Measurements from ENCODE around the gene CADM1.
A peak's percentile ranks its signal among the peaks of the same experiment; 100 is the strongest.

Gene CADM1

GRCh38 chr11:115325523-115325922 lies 178.7 kb downstream of the CADM1 start:
- TF ChIP-seq CTCF (IDR thresholded peaks at IDR 0.05) = no peak
- no peaks in the 10 kb centered on the region for H3K36me3 ChIP-seq
- H3K4me1 ChIP-seq (ENCODE audit: control insufficient read depth in 1 of 2, insufficient read depth in 1 of 2, low read depth in 1 of 2, low read length in 1 of 2) = no peaks in the 10 kb centered on the region
- H3K9me3 ChIP-seq = no peaks in the 10 kb centered on the region
- no peaks in the 10 kb centered on the region for H3K27me3 ChIP-seq
- no peak overlapping the region for H3K4me3 ChIP-seq (ENCODE audit: low read depth in 1 of 2, low read length in 1 of 2)
- H3K27ac ChIP-seq = no peak overlapping the region

- no peaks in the 10 kb centered on the region for H3K9me3 ChIP-seq
- no peak overlapping the region for H3K4me3 ChIP-seq (ENCODE audit: low read depth in 1 of 2, low read length in 1 of 2)
- no peaks in the 10 kb centered on the region for H3K27me3 ChIP-seq
- no peaks in the 10 kb centered on the region for H3K36me3 ChIP-seq
- no peak overlapping the region for H3K27ac ChIP-seq
- H3K4me1 ChIP-seq (ENCODE audit: control insufficient read depth in 1 of 2, insufficient read depth in 1 of 2, low read depth in 1 of 2, low read length in 1 of 2) = no peaks in the 10 kb centered on the region
- TF ChIP-seq CTCF (IDR thresholded peaks at IDR 0.05) = peak; percentile 24
Measured at GRCh38 chr11:115324581-115325432, 179.4 kb downstream of the CADM1 start.

DNA sequence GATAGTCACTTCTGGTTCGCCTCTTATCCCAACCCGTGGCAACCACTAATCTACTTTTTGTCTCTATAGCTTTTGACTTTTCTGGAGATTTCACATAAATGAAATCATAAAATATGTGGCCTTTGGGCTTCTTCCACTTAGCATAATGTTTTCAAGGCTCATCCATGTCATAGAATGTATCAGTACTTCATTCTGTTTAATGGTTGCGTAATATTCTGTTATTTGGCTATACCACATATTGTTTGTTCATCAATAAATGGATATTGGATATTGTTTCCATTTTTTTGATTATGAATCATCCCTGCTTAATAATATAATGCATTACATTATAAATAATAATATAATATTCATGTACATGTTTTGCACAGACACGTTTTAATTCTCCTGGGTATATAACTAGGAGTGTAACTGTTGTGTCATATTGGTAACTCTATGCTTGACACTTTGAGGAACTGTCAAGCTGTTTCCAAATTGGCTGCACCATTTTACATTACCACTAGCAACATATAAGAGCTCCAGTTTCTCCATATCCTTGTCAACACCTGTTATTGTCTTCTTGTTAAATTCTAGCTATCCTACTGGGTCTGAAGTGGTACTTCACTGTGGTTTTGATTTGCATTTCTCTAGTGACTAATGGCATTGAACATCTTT lies 181.5 kb downstream of the CADM1 start:
- H3K9me3 ChIP-seq = no peaks in the 10 kb centered on the region
- no peak for TF ChIP-seq CTCF (IDR thresholded peaks at IDR 0.05)
- H3K4me1 ChIP-seq (ENCODE audit: control insufficient read depth in 1 of 2, insufficient read depth in 1 of 2, low read depth in 1 of 2, low read length in 1 of 2) = no peaks in the 10 kb centered on the region
- H3K27ac ChIP-seq = no peak overlapping the region
- H3K4me3 ChIP-seq (ENCODE audit: low read depth in 1 of 2, low read length in 1 of 2) = no peak overlapping the region
- H3K36me3 ChIP-seq = no peaks in the 10 kb centered on the region
- no peaks in the 10 kb centered on the region for H3K27me3 ChIP-seq

DNA sequence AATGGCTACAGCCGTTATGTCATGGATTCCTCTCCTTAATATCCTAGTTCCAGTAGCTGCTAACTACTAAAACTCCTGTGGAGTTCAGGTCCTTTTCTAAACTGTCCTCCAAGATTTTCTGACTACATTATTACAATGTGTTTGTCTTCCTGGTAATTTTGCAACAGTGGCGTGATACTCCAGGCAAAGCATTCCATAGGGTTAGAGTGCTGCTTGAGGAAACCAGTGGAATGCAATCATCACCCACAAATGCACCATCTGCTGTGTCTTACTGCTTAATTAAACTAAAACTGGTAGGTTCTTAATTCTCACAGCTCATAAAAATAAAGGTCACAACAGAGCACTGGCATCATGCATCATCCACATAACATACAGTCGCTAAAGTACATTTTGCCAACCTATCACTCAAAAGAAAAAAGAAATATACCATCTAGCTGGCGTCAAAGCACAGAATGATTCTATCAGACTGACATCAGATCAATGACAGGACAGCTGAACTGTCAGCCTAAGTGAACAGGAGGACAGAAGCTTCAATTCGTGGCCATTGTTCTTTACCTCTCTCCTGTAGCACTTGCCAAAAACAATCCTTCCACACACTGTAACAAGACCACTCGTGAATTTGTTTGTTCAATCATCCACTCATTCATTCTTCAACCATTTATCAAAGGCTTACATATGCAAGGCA lies 182.5 kb downstream of the CADM1 start:
- H3K4me1 ChIP-seq (ENCODE audit: control insufficient read depth in 1 of 2, insufficient read depth in 1 of 2, low read depth in 1 of 2, low read length in 1 of 2) = no peaks in the 10 kb centered on the region
- no peaks in the 10 kb centered on the region for H3K36me3 ChIP-seq
- H3K27me3 ChIP-seq = no peaks in the 10 kb centered on the region
- TF ChIP-seq CTCF (IDR thresholded peaks at IDR 0.05) = no peak
- no peak overlapping the region for H3K4me3 ChIP-seq (ENCODE audit: low read depth in 1 of 2, low read length in 1 of 2)
- no peak overlapping the region for H3K27ac ChIP-seq
- no peaks in the 10 kb centered on the region for H3K9me3 ChIP-seq

DNA sequence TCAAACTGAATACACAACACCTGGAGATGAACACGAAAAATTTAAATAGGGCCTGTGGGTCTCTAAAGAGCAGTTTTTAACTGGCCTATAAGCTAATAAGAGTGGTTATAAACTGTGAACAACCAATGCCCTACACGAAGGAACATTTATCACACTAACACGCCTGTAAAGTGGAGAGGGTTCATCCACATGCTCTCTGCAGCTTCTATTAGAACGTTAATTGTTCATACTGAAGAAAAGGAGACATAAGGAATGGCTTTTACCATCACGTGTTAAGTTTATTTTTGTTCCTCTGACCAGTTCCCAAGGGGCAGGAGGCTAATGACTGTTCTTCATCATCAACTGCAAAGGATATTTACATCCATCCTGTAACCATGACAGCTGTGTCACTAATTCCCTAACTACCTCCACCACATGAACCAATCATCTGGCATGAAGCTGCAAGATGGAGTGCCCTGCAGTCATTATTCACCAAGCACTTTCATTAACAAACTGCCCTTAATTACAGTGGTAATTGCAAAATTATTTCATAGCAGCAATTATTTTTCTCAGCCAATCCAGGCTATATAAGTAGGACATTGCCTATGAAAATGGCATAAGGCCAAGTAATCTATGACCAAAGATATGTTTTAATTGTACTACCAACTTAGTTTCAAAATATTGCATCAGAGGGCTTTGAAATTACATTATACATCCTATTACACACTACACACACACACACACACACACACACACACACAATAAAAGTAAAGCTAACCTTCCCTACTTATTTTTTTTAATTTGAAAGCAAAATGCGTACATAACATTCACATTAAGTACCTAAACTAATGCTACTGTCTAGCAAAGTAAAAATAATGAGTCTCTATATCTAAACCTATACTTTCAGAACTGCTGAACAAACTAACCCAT lies 186.7 kb downstream of the CADM1 start:
- no peak for TF ChIP-seq CTCF (IDR thresholded peaks at IDR 0.05)
- Histone ChIP-seq H3K4me1 (ENCODE audit: control insufficient read depth in 1 of 2, insufficient read depth in 1 of 2, low read depth in 1 of 2, low read length in 1 of 2) (no peaks in the 10 kb centered on the region), H3K27ac (no peak overlapping the region), H3K4me3 (ENCODE audit: low read depth in 1 of 2, low read length in 1 of 2) (no peak overlapping the region), H3K9me3 (no peaks in the 10 kb centered on the region), H3K36me3 (no peaks in the 10 kb centered on the region), H3K27me3 (no peaks in the 10 kb centered on the region)
